ES-I3 (cell line): Measurements from ENCODE around the gene ITGAX.

Source experiments
- H3K36me3 ChIP-seq: 2 replicates; pipeline ENCODE4 v1.6.1; 2013; ENCODE audit warnings: mild to moderate bottlenecking, low read length, control low read depth, moderate library complexity; ENCODE audit not compliant: insufficient read depth
- H3K4me1 ChIP-seq: 2 replicates; pipeline ENCODE4 v1.6.1; 2013; ENCODE audit warnings: mild to moderate bottlenecking, control low read depth, low read length; ENCODE audit not compliant: insufficient read depth
- H3K9ac ChIP-seq: 2 replicates; pipeline ENCODE4 v1.6.1; 2013; ENCODE audit warnings: low read depth, mild to moderate bottlenecking, low read length, moderate library complexity
- H3K9me3 ChIP-seq: 2 replicates; pipeline ENCODE4 v1.6.1; 2013; ENCODE audit warnings: mild to moderate bottlenecking, low read length, moderate library complexity; ENCODE audit not compliant: control insufficient read depth, insufficient read depth

Gene ITGAX

GRCh38 chr16:31417916-31418315 is 62.9 kb downstream of the ITGAX start:
- Histone ChIP-seq H3K9me3 (no peaks in the 10 kb centered on the region), H3K9ac (no peak overlapping the region), H3K4me1 (no peaks in the 10 kb centered on the region), H3K36me3 (no peaks in the 10 kb centered on the region)

GRCh38 chr16:31420037-31420436 is 65.1 kb downstream of the ITGAX start:
- no peaks in the 10 kb centered on the region for H3K36me3 ChIP-seq
- no peak overlapping the region for H3K9ac ChIP-seq
- no peaks in the 10 kb centered on the region for H3K4me1 ChIP-seq
- no peaks in the 10 kb centered on the region for H3K9me3 ChIP-seq

- no peaks in the 10 kb centered on the region for H3K36me3 ChIP-seq
- no peaks in the 10 kb centered on the region for H3K4me1 ChIP-seq
- no peak overlapping the region for H3K9ac ChIP-seq
- no peaks in the 10 kb centered on the region for H3K9me3 ChIP-seq
Measured at GRCh38 chr16:31421587-31421986, 66.6 kb downstream of the ITGAX start.

- Histone ChIP-seq H3K9me3 (no peaks in the 10 kb centered on the region), H3K4me1 (no peaks in the 10 kb centered on the region), H3K9ac (no peak overlapping the region), H3K36me3 (no peaks in the 10 kb centered on the region)
Measured at GRCh38 chr16:31423241-31423640, 68.3 kb downstream of the ITGAX start.

- Histone ChIP-seq H3K9ac (no peak overlapping the region), H3K36me3 (no peaks in the 10 kb centered on the region), H3K4me1 (no peaks in the 10 kb centered on the region), H3K9me3 (no peaks in the 10 kb centered on the region)
Measured at GRCh38 chr16:31423801-31424200, 68.8 kb downstream of the ITGAX start.

- no peaks in the 10 kb centered on the region for H3K36me3 ChIP-seq
- H3K4me1 ChIP-seq, result peaks cover 7% of the 10 kb centered on the region; the same call in 1 of the 2 replicates
- H3K9ac ChIP-seq, result peak overlapping the region; percentile 19; the same call in 1 of the 2 replicates
- H3K9me3 ChIP-seq, result no peaks in the 10 kb centered on the region
Measured at GRCh38 chr16:31427441-31428278, 72.7 kb downstream of the ITGAX start.

GRCh38 chr16:31428279-31428597 is 73.3 kb downstream of the ITGAX start, which contains the start of gene COX6A2:
Gene COX6A2 (minus strand): TSS chr16:31428360. CDS start chr16:31428325, 35 bp downstream.
- H3K36me3 ChIP-seq, result no peaks in the 10 kb centered on the region
- H3K4me1 ChIP-seq, result peaks cover 7% of the 10 kb centered on the region; the same call in 1 of the 2 replicates
- peak within 1 kb of the TSS; percentile 19; the same call in 1 of the 2 replicates for H3K9ac ChIP-seq
- H3K9me3 ChIP-seq, result no peaks in the 10 kb centered on the region

- Histone ChIP-seq H3K4me1 (peaks cover 7% of the 10 kb centered on the region; the same call in 1 of the 2 replicates), H3K9me3 (no peaks in the 10 kb centered on the region), H3K9ac (no peak overlapping the region), H3K36me3 (no peaks in the 10 kb centered on the region)
Measured at GRCh38 chr16:31428638-31429247, 73.8 kb downstream of the ITGAX start.

- Histone ChIP-seq H3K9me3 (no peaks in the 10 kb centered on the region), H3K4me1 (peaks cover 7% of the 10 kb centered on the region; the same call in 1 of the 2 replicates), H3K36me3 (no peaks in the 10 kb centered on the region), H3K9ac (no peak overlapping the region)
Measured at GRCh38 chr16:31429314-31429713, 74.3 kb downstream of the ITGAX start.

- peaks cover 7% of the 10 kb centered on the region; the same call in 1 of the 2 replicates for H3K4me1 ChIP-seq
- H3K9me3 ChIP-seq, result no peaks in the 10 kb centered on the region
- no peaks in the 10 kb centered on the region for H3K36me3 ChIP-seq
- no peak overlapping the region for H3K9ac ChIP-seq
Measured at GRCh38 chr16:31429796-31430195, 74.8 kb downstream of the ITGAX start.

- Histone ChIP-seq H3K36me3 (no peaks in the 10 kb centered on the region), H3K4me1 (peaks cover 7% of the 10 kb centered on the region; the same call in 1 of the 2 replicates), H3K9ac (no peak overlapping the region), H3K9me3 (no peaks in the 10 kb centered on the region)
Measured at GRCh38 chr16:31430380-31431052, 75.5 kb downstream of the ITGAX start.
